ENCODE measurements around the gene SNX25.

The SNX25 gene

GRCh38 chr4:185218312-185218711 is 8.9 kb downstream of the SNX25 start:
- no peak overlapping the region for H3K9ac ChIP-seq
- no peak overlapping the region for H3K27ac ChIP-seq
- TF ChIP-seq CTCF (conservative IDR thresholded peaks at IDR 0.05; ENCODE audit: low read depth, low read length): no peak
- H3K79me2 ChIP-seq (ENCODE audit: insufficient read depth, low read depth): peaks cover 21% of the 10 kb centered on the region; the same call in 1 of the 2 replicates
- H4K20me1 ChIP-seq (ENCODE audit: insufficient read depth): no peaks in the 10 kb centered on the region
- no peak overlapping the region for H3K4me2 ChIP-seq
- no peak overlapping the region for H2AFZ ChIP-seq (ENCODE audit: low read depth)
- no peaks in the 10 kb centered on the region for H3K36me3 ChIP-seq (ENCODE audit: insufficient read depth)
- peaks cover 9% of the 10 kb centered on the region for H3K4me1 ChIP-seq (ENCODE audit: low read depth, poor library complexity, severe bottlenecking)
- no peak overlapping the region for H3K4me3 ChIP-seq (IDR thresholded peaks at IDR 0.05; ENCODE audit: insufficient read depth, low read depth, low read length)
- H3K27me3 ChIP-seq (ENCODE audit: insufficient read depth, low read depth): no peaks in the 10 kb centered on the region

GRCh38 chr4:185219551-185220344 is 10.3 kb downstream of the SNX25 start:
- no peaks in the 10 kb centered on the region for H3K36me3 ChIP-seq (ENCODE audit: insufficient read depth)
- H3K4me2 ChIP-seq: no peak overlapping the region
- H2AFZ ChIP-seq (ENCODE audit: low read depth): no peak overlapping the region
- peaks cover 7% of the 10 kb centered on the region; the same call in 1 of the 2 replicates for H3K79me2 ChIP-seq (ENCODE audit: insufficient read depth, low read depth)
- no peaks in the 10 kb centered on the region for H4K20me1 ChIP-seq (ENCODE audit: insufficient read depth)
- no peak for TF ChIP-seq CTCF (conservative IDR thresholded peaks at IDR 0.05; ENCODE audit: low read depth, low read length)
- H3K4me1 ChIP-seq (ENCODE audit: low read depth, poor library complexity, severe bottlenecking): peaks cover 9% of the 10 kb centered on the region
- no peak overlapping the region for H3K9ac ChIP-seq
- H3K27ac ChIP-seq: no peak overlapping the region
- no peak overlapping the region for H3K4me3 ChIP-seq (IDR thresholded peaks at IDR 0.05; ENCODE audit: insufficient read depth, low read depth, low read length)
- no peaks in the 10 kb centered on the region for H3K27me3 ChIP-seq (ENCODE audit: insufficient read depth, low read depth)

- no peak overlapping the region for H2AFZ ChIP-seq (ENCODE audit: low read depth)
Measured at GRCh38 chr4:185221491-185221890, 12.1 kb downstream of the SNX25 start.

GRCh38 chr4:185221912-185222311 is 12.5 kb downstream of the SNX25 start:
- Histone ChIP-seq H3K79me2 (ENCODE audit: insufficient read depth, low read depth) (peaks cover 6% of the 10 kb centered on the region; the same call in 1 of the 2 replicates), H3K27me3 (ENCODE audit: insufficient read depth, low read depth) (no peaks in the 10 kb centered on the region), H3K9ac (no peak overlapping the region), H3K4me1 (ENCODE audit: low read depth, poor library complexity, severe bottlenecking) (peaks cover 9% of the 10 kb centered on the region), H2AFZ (ENCODE audit: low read depth) (no peak overlapping the region), H4K20me1 (ENCODE audit: insufficient read depth) (no peaks in the 10 kb centered on the region), H3K4me3 (IDR thresholded peaks at IDR 0.05; ENCODE audit: insufficient read depth, low read depth, low read length) (no peak overlapping the region), H3K27ac (no peak overlapping the region), H3K36me3 (ENCODE audit: insufficient read depth) (no peaks in the 10 kb centered on the region), H3K4me2 (no peak overlapping the region)
- TF ChIP-seq CTCF (conservative IDR thresholded peaks at IDR 0.05; ENCODE audit: low read depth, low read length): no peak

More at GRCh38 chr4:185221491-185221890, 12.1 kb downstream of the SNX25 start:
- TF ChIP-seq CTCF (conservative IDR thresholded peaks at IDR 0.05; ENCODE audit: low read depth, low read length): no peak
- H3K9ac ChIP-seq: no peak overlapping the region
- peaks cover 6% of the 10 kb centered on the region; the same call in 1 of the 2 replicates for H3K79me2 ChIP-seq (ENCODE audit: insufficient read depth, low read depth)
- no peak overlapping the region for H3K27ac ChIP-seq
- peaks cover 9% of the 10 kb centered on the region for H3K4me1 ChIP-seq (ENCODE audit: low read depth, poor library complexity, severe bottlenecking)
- no peaks in the 10 kb centered on the region for H3K36me3 ChIP-seq (ENCODE audit: insufficient read depth)
- H3K4me3 ChIP-seq (IDR thresholded peaks at IDR 0.05; ENCODE audit: insufficient read depth, low read depth, low read length): no peak overlapping the region
- no peak overlapping the region for H3K4me2 ChIP-seq
- no peaks in the 10 kb centered on the region for H4K20me1 ChIP-seq (ENCODE audit: insufficient read depth)
- no peaks in the 10 kb centered on the region for H3K27me3 ChIP-seq (ENCODE audit: insufficient read depth, low read depth)

Measured in KMS-11 (cell line).